ENCODE data around the gene OR8U1.
"Not testable (repeated sequence)": the region's sequence is repeated elsewhere in the genome, so short reads cannot be mapped to it uniquely, and the experiment has no call there.

- TF ChIP-seq CTCF (IDR thresholded peaks at IDR 0.05); REST (IDR thresholded peaks at IDR 0.05; ENCODE audit: insufficient read depth in 1 of 2, low read depth in 2 of 2, low read length in 1 of 2): not testable (repeated sequence)
Measured at GRCh38 chr11:56401858-56402461, 26.5 kb downstream of the OR8U1 start.
